HepG2 (cell line): ENCODE results near the gene CCDC69. TPM values are rescaled to one million over a fixed set of nuclear protein-coding genes. Genes with fewer than 3 reads are reported as not detected.

ENCODE experiments used
- ATAC-seq: fragments of 200-7000 bp; cut with Tn5 transposase; 3 replicates; pipeline ENCODE4 v1.9.1; 2020; ENCODE audit warnings: mild to moderate bottlenecking, moderate library complexity
- BruUV-seq: library from RNA; stranded (reverse); fragments of 400-500 nt; replicated peaks from 2 replicates; lab custom pipeline; 2021; lab: Mats Ljungman, UMichigan
- CTCF ChIA-PET: fragments of 300-600 bp; formaldehyde crosslinking; extraction: SDS; loops from one replicate; lab custom pipeline; 2021; ENCODE audit warnings: low total read pairs, inconsistent platforms, low intra/inter-chr PET ratio; lab: Yijun Ruan, JAX
- POLR2A ChIA-PET: fragments of 350-600 bp; sonication (Branson Sonifier 250); formaldehyde crosslinking; loops from one replicate; lab custom pipeline; 2020; ENCODE audit warnings: antibody characterized with exemption, inconsistent platforms; lab: Yijun Ruan, JAX
- DNase-seq: peaks from one replicate; pipeline ENCODE4 v3.0.0-alpha.2; 2015; ENCODE audit warnings: low spot score
- FAIRE-seq: peaks from 3 replicates; lab custom pipeline; 2011; peaks lifted over from hg19 to GRCh38; lab: Jason Lieb, UNC
- H2AFZ ChIP-seq: one replicate; pipeline ENCODE4 v1.6.1; 2011; ENCODE audit warnings: low read length, inconsistent platforms
- H3K27ac ChIP-seq: fragments of 300-600 bp; 3 replicates; pipeline ENCODE4 v1.8.0; 2011; ENCODE audit warnings: mixed run types, mild to moderate bottlenecking, mixed read lengths, low read length, inconsistent platforms; ENCODE audit not compliant: insufficient read depth; ENCODE audit errors: extremely low read length
- H3K27me3 ChIP-seq, 2 experiments: fragments of 200-600 bp in 1 of 2; 2 replicates in 1 of 2; 3 replicates in 1 of 2; pipeline versions ENCODE4 v1.6.0 to v1.8.0; 2011; ENCODE audit warnings: low read length in 2 of 2, mild to moderate bottlenecking in 2 of 2, moderate library complexity in 2 of 2, inconsistent platforms in 1 of 2; ENCODE audit not compliant: insufficient read depth in 2 of 2, control insufficient read depth in 1 of 2
- H3K36me3 ChIP-seq, 2 experiments: fragments of 200-600 bp in 1 of 2; replicated peaks in 1 of 2; 2 replicates in 1 of 2; 3 replicates in 1 of 2; pipeline versions ENCODE4 v1.5.1 to v1.8.0; 2011; ENCODE audit warnings: low read length in 2 of 2, inconsistent platforms in 1 of 2; ENCODE audit not compliant: insufficient read depth in 2 of 2, control insufficient read depth in 1 of 2
- H3K4me1 ChIP-seq: 2 replicates; pipeline ENCODE4 v1.5.1; 2012; ENCODE audit warnings: low read length, inconsistent platforms; ENCODE audit not compliant: insufficient read depth
- H3K4me2 ChIP-seq: 2 replicates; pipeline ENCODE4 v1.6.0; 2011; ENCODE audit warnings: low read depth, low read length, inconsistent platforms
- H3K4me3 ChIP-seq, 3 experiments: fragments of 200-600 bp in 1 of 3; sonication (generic), shearing (Covaris generic) in 1 of 3; replicated peaks in 1 of 3; 2 replicates each; pipeline ENCODE4 v1.5.1; 2011 to 2016; ENCODE audit warnings: low read length in 3 of 3, inconsistent platforms in 2 of 3, low read depth in 2 of 3, mild to moderate bottlenecking in 2 of 3, control low read depth in 1 of 3, mixed read lengths in 1 of 3; ENCODE audit not compliant: insufficient read depth in 1 of 3
- H3K79me2 ChIP-seq: one replicate; pipeline ENCODE4 v1.6.1; 2011; ENCODE audit warnings: low read length, inconsistent platforms; ENCODE audit not compliant: insufficient read depth
- H3K9ac ChIP-seq: 2 replicates; pipeline ENCODE4 v1.6.0; 2011; ENCODE audit warnings: mild to moderate bottlenecking, low read depth, low read length, inconsistent platforms; ENCODE audit not compliant: insufficient read depth
- H3K9me3 ChIP-seq: 2 replicates; pipeline ENCODE4 v1.5.1; 2012; ENCODE audit warnings: mild to moderate bottlenecking, low read length
- H4K20me1 ChIP-seq: 2 replicates; pipeline ENCODE4 v1.6.0; 2011; ENCODE audit warnings: inconsistent platforms, mild to moderate bottlenecking, low read length, moderate library complexity; ENCODE audit not compliant: insufficient read depth
- CAMTA2 ChIP-seq: sonication (generic); formaldehyde crosslinking; IDR thresholded peaks from 2 replicates; pipeline ENCODE4 v1.4.0; 2020; ENCODE audit warnings: mild to moderate bottlenecking, missing genetic modification reagents, borderline replicate concordance
- JUND ChIP-seq: sonication (generic); formaldehyde crosslinking; IDR thresholded peaks from 2 replicates; pipeline ENCODE4 v1.8.0; 2022; ENCODE audit warnings: mild to moderate bottlenecking, missing genetic modification reagents
- RBFOX2 ChIP-seq: fragments of 200-400 bp; formaldehyde crosslinking; IDR thresholded peaks from 2 replicates; pipeline ENCODE4 v1.6.1; 2017; ENCODE audit warnings: low read depth, mild to moderate bottlenecking, low read length
- RBM22 ChIP-seq: fragments of 200-400 bp; formaldehyde crosslinking; optimal IDR thresholded peaks from 2 replicates; pipeline ENCODE3; 2017; ENCODE audit warnings: mild to moderate bottlenecking, low read length, moderate library complexity
- SYNCRIP ChIP-seq: fragments of 200-400 bp; formaldehyde crosslinking; IDR thresholded peaks from 2 replicates; pipeline ENCODE4 v1.6.1; 2018; ENCODE audit warnings: mild to moderate bottlenecking, low read depth, low read length; ENCODE audit not compliant: insufficient read depth
- ZNF17 ChIP-seq: sonication (generic); formaldehyde crosslinking; IDR thresholded peaks from 2 replicates; pipeline ENCODE4 v1.5.0; 2020; ENCODE audit warnings: mild to moderate bottlenecking, missing genetic modification reagents
- ZNF30 ChIP-seq: sonication (generic); formaldehyde crosslinking; IDR thresholded peaks from 2 replicates; pipeline ENCODE4 v1.5.0; 2020; ENCODE audit warnings: mild to moderate bottlenecking, missing genetic modification reagents
- ZNF780A ChIP-seq: sonication (generic); formaldehyde crosslinking; IDR thresholded peaks from 2 replicates; pipeline ENCODE4 v1.8.0; 2022; ENCODE audit warnings: mild to moderate bottlenecking, missing genetic modification reagents, moderate library complexity
- WGBS: methylation state at CpG from one replicate; pipeline ENCODE4 v1.1.6; 2017; ENCODE audit warnings: low lambda C conversion rate; 5-methylcytosine and 5-hydroxymethylcytosine counted together
- in situ Hi-C: cut with HindIII; loops from 2 replicates; pipeline ENCODE4 v1.10.0; 2017; ENCODE audit warnings: low pct_unique_long_range_greater_than_20kb; ENCODE audit not compliant: extremely low pct_ligation_motif_present
- intact Hi-C: fragments of 100-400 bp; cut with micrococcal nuclease; formaldehyde crosslinking; loops from one replicate; pipeline ENCODE4 v1.10.0; 2022; ENCODE audit not compliant: unreplicated experiment
- polyA plus RNA-seq, 8 experiments: library from polyadenylated mRNA; depleted of rRNA in 3 of 8; stranded (reverse) in 7 of 8; unstranded in 1 of 8; fragments of >200 nt; fragmentation: Illumina TruSeq in 4 of 8; extraction: Trizol in 4 of 8; gene quantifications; 2 replicates each; pipeline versions ENCODE4 v1.2.1 to v1.2.3, GENCODE V29; 2011 to 2016; ENCODE audit warnings: low read depth in 4 of 8, missing spikeins in 1 of 8, mixed read lengths in 1 of 8; ENCODE audit not compliant: insufficient read depth in 1 of 8
- total RNA-seq, 5 experiments: library from RNA; depleted of rRNA; stranded (reverse); fragments of >200 nt; fragmentation: Illumina TruSeq; extraction: Trizol; gene quantifications; 2 replicates each; pipeline ENCODE4 v1.2.3, GENCODE V29; 2016; ENCODE audit warnings: low read depth in 1 of 5
- TF ChIP-seq, protein P1 (sequence below): sonication (generic); formaldehyde crosslinking; IDR thresholded peaks from 2 replicates; pipeline ENCODE4 v1.4.0; 2020; ENCODE audit warnings: missing genetic modification reagents
- TF ChIP-seq, protein P2 (sequence below): sonication (generic); formaldehyde crosslinking; IDR thresholded peaks from 2 replicates; pipeline ENCODE4 v1.5.1; 2020; ENCODE audit warnings: mild to moderate bottlenecking, moderate library complexity, missing genetic modification reagents

CCDC69 gene
- total and polyA plus RNA-seq, 2 of the 13 experiments (the other 11 are each of a cell fraction or from before 2014, with no cell fraction given): 12.2 to 45.2 TPM

GRCh38 chr5:151182976-151183375 lies 40.9 kb downstream of the CCDC69 start (continued):
- TF ChIP-seq, protein P1, sequence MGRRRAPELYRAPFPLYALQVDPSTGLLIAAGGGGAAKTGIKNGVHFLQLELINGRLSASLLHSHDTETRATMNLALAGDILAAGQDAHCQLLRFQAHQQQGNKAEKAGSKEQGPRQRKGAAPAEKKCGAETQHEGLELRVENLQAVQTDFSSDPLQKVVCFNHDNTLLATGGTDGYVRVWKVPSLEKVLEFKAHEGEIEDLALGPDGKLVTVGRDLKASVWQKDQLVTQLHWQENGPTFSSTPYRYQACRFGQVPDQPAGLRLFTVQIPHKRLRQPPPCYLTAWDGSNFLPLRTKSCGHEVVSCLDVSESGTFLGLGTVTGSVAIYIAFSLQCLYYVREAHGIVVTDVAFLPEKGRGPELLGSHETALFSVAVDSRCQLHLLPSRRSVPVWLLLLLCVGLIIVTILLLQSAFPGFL (CRISPR knock-in tag): no peak
- no peak for TF ChIP-seq ZNF17 (CRISPR knock-in tag)

DNA sequence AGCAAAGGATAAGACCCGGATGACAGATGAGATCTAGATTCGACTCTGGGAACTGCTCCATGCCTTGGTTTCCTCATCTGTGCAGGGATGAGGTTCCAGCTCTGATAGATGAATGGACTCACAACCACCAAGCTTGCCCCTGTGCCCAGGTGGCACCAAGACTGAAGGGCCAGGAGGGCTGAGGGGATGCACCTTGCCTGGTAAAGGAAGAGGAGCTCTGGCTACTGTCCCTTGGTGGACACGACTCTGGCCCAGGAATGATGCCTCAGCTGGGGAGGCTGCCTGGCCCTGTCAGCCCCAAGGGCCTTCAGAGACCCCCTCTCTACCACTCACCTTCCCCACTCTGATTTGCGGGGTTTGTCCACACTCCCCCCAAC lies 41.4 kb downstream of the CCDC69 start:
- Histone ChIP-seq H3K4me1 (no peaks in the 10 kb centered on the region), H3K27ac (no peak overlapping the region), H3K79me2 (no peaks in the 10 kb centered on the region), H3K4me3 (no peak overlapping the region), H3K27me3 (no peaks in the 10 kb centered on the region), H2AFZ (no peak overlapping the region), H4K20me1 (no peaks in the 10 kb centered on the region; the same call in 1 of the 2 replicates), H3K4me2 (no peak overlapping the region), H3K36me3 (peaks cover 0 to 6% of the 10 kb centered on the region in 2 experiments; a peak in 1 of 5 replicates), H3K9me3 (no peaks in the 10 kb centered on the region), H3K9ac (no peak overlapping the region)
- ChIA-PET POLR2A (no interaction called here), CTCF (no interaction called here)
- DNase-seq: no peak
- TF ChIP-seq ZNF30 (CRISPR knock-in tag): no peak
- no peak for TF ChIP-seq CAMTA2
- TF ChIP-seq RBM22: no peak
- TF ChIP-seq JUND: no peak
- TF ChIP-seq ZNF780A (CRISPR knock-in tag): no peak
- TF ChIP-seq, protein P2, sequence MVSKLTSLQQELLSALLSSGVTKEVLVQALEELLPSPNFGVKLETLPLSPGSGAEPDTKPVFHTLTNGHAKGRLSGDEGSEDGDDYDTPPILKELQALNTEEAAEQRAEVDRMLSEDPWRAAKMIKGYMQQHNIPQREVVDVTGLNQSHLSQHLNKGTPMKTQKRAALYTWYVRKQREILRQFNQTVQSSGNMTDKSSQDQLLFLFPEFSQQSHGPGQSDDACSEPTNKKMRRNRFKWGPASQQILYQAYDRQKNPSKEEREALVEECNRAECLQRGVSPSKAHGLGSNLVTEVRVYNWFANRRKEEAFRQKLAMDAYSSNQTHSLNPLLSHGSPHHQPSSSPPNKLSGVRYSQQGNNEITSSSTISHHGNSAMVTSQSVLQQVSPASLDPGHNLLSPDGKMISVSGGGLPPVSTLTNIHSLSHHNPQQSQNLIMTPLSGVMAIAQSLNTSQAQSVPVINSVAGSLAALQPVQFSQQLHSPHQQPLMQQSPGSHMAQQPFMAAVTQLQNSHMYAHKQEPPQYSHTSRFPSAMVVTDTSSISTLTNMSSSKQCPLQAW: no peak
- TF ChIP-seq RBFOX2: no peak
- no peak for TF ChIP-seq SYNCRIP
- intact Hi-C loops (no loop called here), in situ Hi-C loops (no loop called here)
- ATAC-seq: no peak
- BruUV-seq: no TSS peak
- WGBS: 78% methylated on average over 4 of the region's 4 CpGs
- no peak for FAIRE-seq
